ENCODE measurements around the gene FER. TPM values are rescaled to one million over a fixed set of nuclear protein-coding genes. Genes with fewer than 3 reads are reported as not detected.

FER gene
- total and polyA plus RNA-seq, 2 of the 8 experiments (the other 6 are each of a cell fraction or from before 2014, with no cell fraction given): 1.3 to 15.8 TPM

GRCh38 chr5:109192027-109192426 is 444.3 kb downstream of the FER start:
- H3K23me2 ChIP-seq (ENCODE audit: low read depth, low read length): no peaks in the 10 kb centered on the region
- no peak overlapping the region for H2BK15ac ChIP-seq (ENCODE audit: low read length)
- POLR2A ChIA-PET (ENCODE audit: partially characterized antibody): no interaction called here
- no peak overlapping the region for H3K27ac ChIP-seq (ENCODE audit: low read depth, low read length)
- H4K5ac ChIP-seq (ENCODE audit: insufficient read length, low read depth, low read length): no peak overlapping the region
- H2BK20ac ChIP-seq (ENCODE audit: low read length): no peak overlapping the region
- DNase-seq (ENCODE audit: low read depth in 1 of 2, low spot score in 2 of 2): no peak
- no peak overlapping the region for H4K8ac ChIP-seq (ENCODE audit: extremely low read depth, insufficient read depth, low read length)
- CTCF ChIA-PET (ENCODE audit: partially characterized antibody): interaction anchor here (0.7 to 1.2 kb wide), 2 partner anchors 12 to 110 kb away, joined by 3 read pairs; no protein-coding TSS in a partner anchor
- no peak overlapping the region for H3K56ac ChIP-seq (replicated peaks; ENCODE audit: insufficient read length, low read depth, low read length)
- no peak overlapping the region for H4K91ac ChIP-seq (replicated peaks; ENCODE audit: insufficient read length, low read length)
- no peak overlapping the region for H3K9ac ChIP-seq (replicated peaks in 1 of 4; ENCODE audit: extremely low read depth in 1 of 4, low read depth in 3 of 4, low read length in 3 of 4)
- WGBS, 2 experiments (ENCODE audit: extremely low coverage in 1 of 2, insufficient coverage in 1 of 2, insufficient read length in 1 of 2, insufficient replicate concordance in 2 of 2, low coverage in 1 of 2, low lambda C conversion rate in 2 of 2, missing lambda C conversion rate in 1 of 2): 83% methylated on average over 1 of the region's 1 CpG; no CpG with 5 or more reads in 1 of the 2 experiments
- no peaks in the 10 kb centered on the region for H3K27me3 ChIP-seq (replicated peaks in 1 of 4; ENCODE audit: control insufficient read depth in 3 of 4, extremely low read depth in 1 of 4, insufficient read depth in 3 of 4, low read length in 3 of 4)
- no peaks in the 10 kb centered on the region for H3K79me2 ChIP-seq (ENCODE audit: control insufficient read depth in 1 of 2, insufficient read depth in 2 of 2, low read length in 2 of 2)
- H2AK5ac ChIP-seq (ENCODE audit: low read depth, low read length): no peak overlapping the region
- no peaks in the 10 kb centered on the region for H3K9me3 ChIP-seq (ENCODE audit: insufficient read depth in 2 of 2, low read depth in 1 of 2, low read length in 1 of 2)
- H2AFZ ChIP-seq (ENCODE audit: low read length): no peak overlapping the region
- H2BK5ac ChIP-seq (ENCODE audit: low read depth, low read length): no peak overlapping the region
- H3K36me3 ChIP-seq (ENCODE audit: control insufficient read depth in 2 of 4, insufficient read depth in 4 of 4, low read length in 3 of 4): no peaks in the 10 kb centered on the region
- H3K14ac ChIP-seq (ENCODE audit: insufficient read length): no peak overlapping the region
- no peak overlapping the region for H3K4ac ChIP-seq (replicated peaks; ENCODE audit: insufficient read length, low read depth, low read length)
- no peak overlapping the region for H2BK12ac ChIP-seq (ENCODE audit: low read depth, low read length)
- H3K4me2 ChIP-seq (ENCODE audit: insufficient read depth in 1 of 2, low read depth in 2 of 2, low read length in 2 of 2): no peak overlapping the region
- no peaks in the 10 kb centered on the region for H4K20me1 ChIP-seq (replicated peaks in 1 of 2; ENCODE audit: control insufficient read depth in 1 of 2, insufficient read depth in 2 of 2, low read length in 2 of 2)
- H3K18ac ChIP-seq (ENCODE audit: extremely low read depth, low read length): no peak overlapping the region
- H3K79me1 ChIP-seq (ENCODE audit: low read depth, low read length): no peaks in the 10 kb centered on the region
- H2BK120ac ChIP-seq (replicated peaks; ENCODE audit: low read depth, low read length): no peak overlapping the region
- H3K23ac ChIP-seq (ENCODE audit: insufficient read length): no peak overlapping the region
- H3K4me3 ChIP-seq (ENCODE audit: extremely low read depth in 1 of 4, insufficient read depth in 2 of 4, low read depth in 3 of 4, low read length in 4 of 4): no peak overlapping the region
- H3K4me1 ChIP-seq (replicated peaks in 1 of 4; ENCODE audit: control insufficient read depth in 3 of 4, insufficient read depth in 4 of 4, low read length in 3 of 4): peaks cover 1 to 30% (median 17%) of the 10 kb centered on the region in 4 experiments; a peak in 6 of 7 replicates
- FAIRE-seq: no peak
- TF ChIP-seq RAD21 (IDR thresholded peaks at IDR 0.05 in 1 of 2, conservative IDR thresholded peaks at IDR 0.05 in 1 of 2; ENCODE audit: low read depth in 2 of 2, low read length in 2 of 2): no peak
- TF ChIP-seq PHF8 (conservative IDR thresholded peaks at IDR 0.05; ENCODE audit: low read depth, low read length): no peak
- TF ChIP-seq SRF (IDR thresholded peaks at IDR 0.05; ENCODE audit: low read depth, low read length): no peak
- TF ChIP-seq NRF1 (IDR thresholded peaks at IDR 0.05; ENCODE audit: low read depth, low read length): no peak
- TF ChIP-seq EP300 (IDR thresholded peaks at IDR 0.05; ENCODE audit: borderline replicate concordance in 1 of 2, low read depth in 2 of 2, low read length in 2 of 2): no peak
- TF ChIP-seq, protein P1, sequence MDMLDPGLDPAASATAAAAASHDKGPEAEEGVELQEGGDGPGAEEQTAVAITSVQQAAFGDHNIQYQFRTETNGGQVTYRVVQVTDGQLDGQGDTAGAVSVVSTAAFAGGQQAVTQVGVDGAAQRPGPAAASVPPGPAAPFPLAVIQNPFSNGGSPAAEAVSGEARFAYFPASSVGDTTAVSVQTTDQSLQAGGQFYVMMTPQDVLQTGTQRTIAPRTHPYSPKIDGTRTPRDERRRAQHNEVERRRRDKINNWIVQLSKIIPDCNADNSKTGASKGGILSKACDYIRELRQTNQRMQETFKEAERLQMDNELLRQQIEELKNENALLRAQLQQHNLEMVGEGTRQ (IDR thresholded peaks at IDR 0.05; ENCODE audit: low read length): no peak
- TF ChIP-seq SAP30 (IDR thresholded peaks at IDR 0.05; ENCODE audit: insufficient read depth, insufficient replicate concordance, low read length): no peak
- no peak for TF ChIP-seq EZH2 (IDR thresholded peaks at IDR 0.05; ENCODE audit: low read depth, low read length, severe bottlenecking)
- TF ChIP-seq HDAC2 (IDR thresholded peaks at IDR 0.05; ENCODE audit: borderline replicate concordance in 1 of 2, low read depth in 2 of 2, low read length in 2 of 2): no peak
- no peak for TF ChIP-seq RBBP5 (IDR thresholded peaks at IDR 0.05; ENCODE audit: borderline replicate concordance, low read depth, low read length)
- no peak for TF ChIP-seq ZNF274 (IDR thresholded peaks at IDR 0.05; ENCODE audit: borderline replicate concordance, extremely low read depth, low read length)
